UCSD-AML1 (cell line): ENCODE measurements around the gene YIF1B.

Experiments
- DNase-seq: peaks from one replicate; lab custom pipeline; 2025; ENCODE audit not compliant: unreplicated experiment; lab: John Stamatoyannopoulos, UW

Gene YIF1B

GRCh38 chr19:38306236-38306635 lies 9.5 kb downstream of the YIF1B start:
- no peak for DNase-seq

- DNase-seq = no peak
These were observed 10.8 kb downstream of the YIF1B start for GRCh38 chr19:38304866-38305429.

GRCh38 chr19:38304352-38304865 lies 11.3 kb downstream of the YIF1B start:
- no peak for DNase-seq

GRCh38 chr19:38303517-38304351 lies 12.0 kb downstream of the YIF1B start, which contains the start of gene C19orf33:
Gene C19orf33 (plus strand): TSS chr19:38304251. CDS start chr19:38304262, 11 bp downstream.
- peak; percentile 51 for DNase-seq

- no peak for DNase-seq
These were observed 16.7 kb downstream of the YIF1B start for GRCh38 chr19:38298821-38299680.

- no peak for DNase-seq
These were observed 21.7 kb downstream of the YIF1B start for GRCh38 chr19:38294090-38294489.

- DNase-seq = no peak
These were observed 22.5 kb downstream of the YIF1B start for GRCh38 chr19:38293281-38293680.

GRCh38 chr19:38291855-38292254 lies 23.9 kb downstream of the YIF1B start:
- no peak for DNase-seq

GRCh38 chr19:38290631-38291147 lies 25.1 kb downstream of the YIF1B start:
- no peak for DNase-seq

GRCh38 chr19:38289955-38290354 lies 25.8 kb downstream of the YIF1B start:
- no peak for DNase-seq

GRCh38 chr19:38288123-38288855 lies 27.5 kb downstream of the YIF1B start:
- no peak for DNase-seq

- DNase-seq = peak; percentile 30
These were observed 28.1 kb downstream of the YIF1B start for GRCh38 chr19:38287604-38288003.

- no peak for DNase-seq
These were observed 30.2 kb downstream of the YIF1B start for GRCh38 chr19:38285567-38285966.

GRCh38 chr19:38284422-38284821 lies 31.3 kb downstream of the YIF1B start:
- peak; percentile 51 for DNase-seq

GRCh38 chr19:38283271-38283670 lies 32.5 kb downstream of the YIF1B start:
- no peak for DNase-seq

GRCh38 chr19:38281811-38282566 lies 33.8 kb downstream of the YIF1B start:
- no peak for DNase-seq

- no peak for DNase-seq
These were observed 35.5 kb downstream of the YIF1B start for GRCh38 chr19:38280030-38280921.

- DNase-seq = no peak
These were observed 37.0 kb downstream of the YIF1B start for GRCh38 chr19:38278751-38279150.
